Endothelial cell of umbilical vein (primary cell): Measurements from ENCODE around the gene ZDHHC6. TPM values are rescaled to one million over a fixed set of nuclear protein-coding genes. Genes with fewer than 3 reads are reported as not detected.

Experiments
- BruUV-seq: library from RNA; stranded (reverse); fragments of 400-500 nt; replicated peaks from 2 replicates; lab custom pipeline; 2021; lab: Mats Ljungman, UMichigan
- CTCF ChIA-PET: fragments of 300-600, 350-600 bp; sonication (Branson Sonifier 250); formaldehyde crosslinking; loops from one replicate; lab custom pipeline; 2021; ENCODE audit warnings: antibody characterized with exemption, inconsistent platforms; lab: Charles Lee
- POLR2A ChIA-PET: fragments of 300-600, 350-600 bp; sonication (Branson Sonifier 250); formaldehyde crosslinking; loops from one replicate; lab custom pipeline; 2021; ENCODE audit warnings: antibody characterized with exemption, inconsistent platforms; lab: Charles Lee
- DNase-seq: peaks from one replicate; pipeline ENCODE4 v3.0.0-alpha.2; 2011; ENCODE audit warnings: low read depth, low spot score
- FAIRE-seq: peaks from 2 replicates; lab custom pipeline; 2011; peaks lifted over from hg19 to GRCh38; lab: Jason Lieb, UNC
- H2AFZ ChIP-seq: 2 replicates; pipeline ENCODE4 v1.6.0; 2012; ENCODE audit warnings: low read depth, low read length, control low read depth, inconsistent platforms
- H3K27ac ChIP-seq: 2 replicates; pipeline ENCODE4 v1.5.1; 2011; ENCODE audit warnings: low read depth, mild to moderate bottlenecking, control low read depth, low read length, moderate library complexity; ENCODE audit not compliant: insufficient read depth
- H3K27me3 ChIP-seq, 2 experiments: 2 replicates each; pipeline versions ENCODE4 v1.6.0 to v1.6.1; 2011; ENCODE audit warnings: low read length in 2 of 2, mixed read lengths in 1 of 2; ENCODE audit not compliant: control insufficient read depth in 2 of 2, insufficient read depth in 2 of 2
- H3K36me3 ChIP-seq, 2 experiments: 2 replicates in 1 of 2; 3 replicates in 1 of 2; pipeline ENCODE4 v1.5.1; 2011; ENCODE audit warnings: low read length in 2 of 2, mild to moderate bottlenecking in 1 of 2, moderate library complexity in 1 of 2; ENCODE audit not compliant: control insufficient read depth in 2 of 2, insufficient read depth in 2 of 2; ENCODE audit errors: extremely low read depth in 1 of 2
- H3K4me1 ChIP-seq: 3 replicates; pipeline ENCODE4 v1.5.1; 2011; ENCODE audit warnings: mild to moderate bottlenecking, low read length; ENCODE audit not compliant: control insufficient read depth, insufficient read depth; ENCODE audit errors: extremely low read depth
- H3K4me2 ChIP-seq: 2 replicates; pipeline ENCODE4 v1.6.1; 2011; ENCODE audit warnings: low read length, control low read depth, mixed read lengths; ENCODE audit not compliant: insufficient read depth
- H3K4me3 ChIP-seq, 3 experiments: fragments of 200-600 bp in 1 of 3; sonication (generic), shearing (Covaris generic) in 1 of 3; replicated peaks in 1 of 3; 2 replicates each; pipeline ENCODE4 v1.5.1; 2011 to 2016; ENCODE audit warnings: control low read depth in 3 of 3, low read length in 3 of 3, mild to moderate bottlenecking in 2 of 3, inconsistent platforms in 1 of 3, low read depth in 1 of 3, moderate library complexity in 1 of 3; ENCODE audit not compliant: insufficient read depth in 1 of 3
- H3K79me2 ChIP-seq: 2 replicates; pipeline ENCODE4 v1.6.0; 2012; ENCODE audit warnings: low read length, inconsistent platforms; ENCODE audit not compliant: control insufficient read depth, insufficient read depth
- H3K9ac ChIP-seq: replicated peaks from 2 replicates; pipeline ENCODE3; 2011; ENCODE audit warnings: low read length, control low read depth; ENCODE audit not compliant: insufficient read depth; ENCODE audit errors: extremely low read depth
- H3K9me1 ChIP-seq: replicated peaks from 3 replicates; pipeline ENCODE4 v1.6.0; 2011; ENCODE audit warnings: mild to moderate bottlenecking, low read length; ENCODE audit not compliant: control insufficient read depth, insufficient read depth; ENCODE audit errors: extremely low read depth
- H3K9me3 ChIP-seq: replicated peaks from 2 replicates; pipeline ENCODE4 v1.5.1; 2012; ENCODE audit warnings: low read length, inconsistent platforms; ENCODE audit not compliant: control insufficient read depth, insufficient read depth
- H4K20me1 ChIP-seq: replicated peaks from 2 replicates; pipeline ENCODE3; 2011; ENCODE audit warnings: mild to moderate bottlenecking, low read length; ENCODE audit not compliant: control insufficient read depth, insufficient read depth; ENCODE audit errors: extremely low read depth
- FOS ChIP-seq: IDR thresholded peaks from 2 replicates; pipeline ENCODE4 v1.6.1; 2011; ENCODE audit warnings: mild to moderate bottlenecking, low read length, moderate library complexity, borderline replicate concordance; ENCODE audit not compliant: insufficient read depth
- GATA2 ChIP-seq: IDR thresholded peaks from 2 replicates; pipeline ENCODE4 v1.7.0; 2011; ENCODE audit warnings: low read depth, mild to moderate bottlenecking, moderate library complexity, mixed read lengths, low read length; ENCODE audit not compliant: insufficient read length, insufficient read depth
- JUN ChIP-seq: IDR thresholded peaks from 2 replicates; pipeline ENCODE4 v1.6.1; 2011; ENCODE audit warnings: borderline replicate concordance, low read depth; ENCODE audit not compliant: insufficient read length, insufficient read depth
- MAX ChIP-seq: IDR thresholded peaks from 2 replicates; pipeline ENCODE4 v1.6.1; 2011; ENCODE audit not compliant: insufficient read depth, insufficient read length
- MYC ChIP-seq: IDR thresholded peaks from one replicate; pipeline ENCODE4 v1.6.1; 2011; ENCODE audit warnings: mild to moderate bottlenecking, low read depth, low read length
- POLR2A ChIP-seq: IDR thresholded peaks from 2 replicates; pipeline ENCODE4 v1.6.1; 2012; ENCODE audit warnings: low read depth, mild to moderate bottlenecking, control low read depth, low read length
- POLR2AphosphoS5 ChIP-seq: IDR thresholded peaks from 2 replicates; pipeline ENCODE4 v1.6.1; 2012; ENCODE audit warnings: low read depth, mild to moderate bottlenecking, control low read depth, low read length, moderate library complexity; ENCODE audit not compliant: insufficient read depth
- dilution Hi-C: fragments of 300-500 bp; cut with MboI; formaldehyde crosslinking; loops from one replicate; pipeline ENCODE4 v1.15.0; 2019; ENCODE audit warnings: low sequenced_read_pairs; ENCODE audit not compliant: extremely low pct_ligation_motif_present
- intact Hi-C: fragments of 100-400 bp; cut with micrococcal nuclease; formaldehyde crosslinking; loops from one replicate; pipeline ENCODE4 v1.10.0; 2022
- polyA plus RNA-seq, 4 experiments: library from polyadenylated mRNA; depleted of rRNA in 3 of 4; stranded (reverse) in 3 of 4; unstranded in 1 of 4; fragments of >200 nt; gene quantifications; 2 replicates each; pipeline versions ENCODE4 v1.2.1 to v1.2.3, GENCODE V29; 2011 to 2012; ENCODE audit warnings: missing spikeins in 1 of 4
- total RNA-seq: library from RNA; stranded (reverse); gene quantifications from 2 replicates; pipeline ENCODE4 v1.2.3, GENCODE V29; 2021
- TF ChIP-seq, protein P1 (sequence below), 2 donors: IDR thresholded peaks; 1 replicate in 1 of 2; 2 replicates in 1 of 2; pipeline ENCODE4 v1.5.1; 2011; ENCODE audit warnings: low read length in 2 of 2, mild to moderate bottlenecking in 2 of 2, moderate library complexity in 2 of 2, control low read depth in 1 of 2, inconsistent platforms in 1 of 2, low read depth in 1 of 2; ENCODE audit not compliant: insufficient read depth in 1 of 2; ENCODE audit errors: extremely low read depth in 1 of 2

The ZDHHC6 gene
- total and polyA plus RNA-seq, 2 donors (not counting 3 experiments of a cell fraction or from before 2014, with no cell fraction given): 21.6 to 41.9 TPM

DNA sequence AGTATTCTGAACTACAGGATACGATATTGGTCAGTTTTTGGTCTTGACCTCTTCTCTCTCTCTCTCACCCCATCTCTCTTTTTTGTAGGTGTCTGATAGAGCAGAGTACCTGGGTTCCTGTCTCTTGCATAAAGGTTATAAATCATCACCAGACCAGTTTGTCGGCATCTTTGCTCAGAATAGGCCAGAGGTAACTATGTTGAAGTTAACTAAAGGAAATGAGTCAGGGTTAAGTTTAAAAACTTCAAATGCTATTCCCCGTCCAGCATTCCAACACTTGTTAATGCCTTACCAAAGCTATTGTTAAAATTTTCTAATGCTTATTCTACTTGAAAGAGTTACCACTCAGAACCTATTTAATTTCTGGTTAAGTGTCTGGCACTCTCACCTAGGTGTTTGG lies 42.1 kb downstream of the ZDHHC6 start:
- TF ChIP-seq MAX (no peak), POLR2AphosphoS5 (no peak), POLR2A (no peak), FOS (peak; percentile 27), JUN (no peak), GATA2 (no peak), MYC (no peak)
- TF ChIP-seq, protein P1, sequence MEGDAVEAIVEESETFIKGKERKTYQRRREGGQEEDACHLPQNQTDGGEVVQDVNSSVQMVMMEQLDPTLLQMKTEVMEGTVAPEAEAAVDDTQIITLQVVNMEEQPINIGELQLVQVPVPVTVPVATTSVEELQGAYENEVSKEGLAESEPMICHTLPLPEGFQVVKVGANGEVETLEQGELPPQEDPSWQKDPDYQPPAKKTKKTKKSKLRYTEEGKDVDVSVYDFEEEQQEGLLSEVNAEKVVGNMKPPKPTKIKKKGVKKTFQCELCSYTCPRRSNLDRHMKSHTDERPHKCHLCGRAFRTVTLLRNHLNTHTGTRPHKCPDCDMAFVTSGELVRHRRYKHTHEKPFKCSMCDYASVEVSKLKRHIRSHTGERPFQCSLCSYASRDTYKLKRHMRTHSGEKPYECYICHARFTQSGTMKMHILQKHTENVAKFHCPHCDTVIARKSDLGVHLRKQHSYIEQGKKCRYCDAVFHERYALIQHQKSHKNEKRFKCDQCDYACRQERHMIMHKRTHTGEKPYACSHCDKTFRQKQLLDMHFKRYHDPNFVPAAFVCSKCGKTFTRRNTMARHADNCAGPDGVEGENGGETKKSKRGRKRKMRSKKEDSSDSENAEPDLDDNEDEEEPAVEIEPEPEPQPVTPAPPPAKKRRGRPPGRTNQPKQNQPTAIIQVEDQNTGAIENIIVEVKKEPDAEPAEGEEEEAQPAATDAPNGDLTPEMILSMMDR (IDR thresholded peaks at IDR 0.05; ENCODE audit: extremely low read depth in 1 of 2, insufficient read depth in 1 of 2, low read depth in 1 of 2, low read length in 2 of 2): no peak
- Histone ChIP-seq H3K79me2 (no peaks in the 10 kb centered on the region), H3K27me3 (no peaks in the 10 kb centered on the region), H3K9ac (no peak overlapping the region), H3K27ac (no peak overlapping the region), H3K4me3 (no peak overlapping the region), H3K9me1 (no peaks in the 10 kb centered on the region), H3K36me3 (no peaks in the 10 kb centered on the region), H2AFZ (no peak overlapping the region), H3K4me1 (peaks cover 10% of the 10 kb centered on the region), H3K9me3 (no peaks in the 10 kb centered on the region), H3K4me2 (no peak overlapping the region), H4K20me1 (no peaks in the 10 kb centered on the region)
- ChIA-PET POLR2A (no interaction called here), CTCF (interaction anchor here (0.8 to 2.4 kb wide), 6 partner anchors 16 to 169 kb away, joined by 3 to 12 read pairs (median 3); no protein-coding TSS in a partner anchor)
- FAIRE-seq (peak; percentile 59), DNase-seq (peak; percentile 29)
- no TSS peak for BruUV-seq
- dilution Hi-C loops: no loop called here
- intact Hi-C loops: no loop called here
